ENCODE results near the gene CHAMP1. TPM values are rescaled to one million over a fixed set of nuclear protein-coding genes. Genes with fewer than 3 reads are reported as not detected.

Gene CHAMP1
- 10 to 100 TPM in 3 of 4 donors, 1 to 10 TPM in 1; 9.4 to 15.9 (median 13.1) TPM for total RNA-seq
- polyA plus RNA-seq, result 1 to 10 TPM; 6.5 to 9.6 (median 7.3) TPM

DNA sequence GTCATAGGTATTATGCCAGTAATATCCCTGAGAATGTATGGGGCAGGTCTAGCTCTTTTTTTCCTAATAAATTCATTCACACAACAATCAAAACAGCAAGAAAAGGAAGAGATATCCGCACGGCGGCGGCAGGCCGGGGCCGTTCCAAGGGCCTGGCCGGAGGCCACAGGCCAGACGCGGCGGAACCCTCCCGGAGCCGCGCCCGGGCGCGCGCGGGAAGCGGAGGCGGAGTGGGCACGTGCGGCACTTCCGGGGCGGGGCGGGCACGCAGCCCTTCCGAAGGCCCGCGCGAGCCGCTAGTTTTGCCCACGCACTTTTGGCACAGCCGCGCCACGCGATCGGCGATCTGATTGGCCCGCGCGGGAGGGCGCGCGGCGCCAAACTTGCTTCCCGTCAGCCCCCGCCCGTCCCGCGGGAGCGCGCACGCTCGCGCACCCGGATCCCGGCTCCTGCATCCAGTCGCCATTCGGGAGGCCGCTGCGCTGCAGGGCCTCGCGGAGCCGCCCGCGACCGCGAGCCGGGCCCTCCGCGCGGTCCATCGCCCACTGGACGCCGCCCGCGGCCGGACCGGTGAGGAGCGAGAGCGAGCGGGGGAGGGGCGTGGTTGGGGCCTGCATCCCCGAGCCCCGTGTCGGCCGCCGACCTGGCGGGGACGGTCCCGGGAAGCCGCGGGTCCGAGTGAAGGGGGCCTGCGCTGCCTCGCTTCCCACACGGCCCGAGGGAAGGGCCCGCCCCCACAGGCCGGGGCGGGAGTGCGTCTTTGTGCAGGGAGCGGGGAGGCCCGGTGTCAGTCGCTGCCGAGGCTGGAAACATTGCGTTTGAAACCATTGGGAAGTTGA, at the start of gene CHAMP1:
TSS of gene CHAMP1 (plus strand) at position 430 of the 839 bp plus-strand sequence. CDS start 9,340 bp downstream, outside the sequence.
- Histone ChIP-seq H3K36me3 (no peaks in the 10 kb centered on the region), H3K27ac (peak within 1 kb of the TSS; percentile 94 to 97 (median 96)), H3K4me3 (peak within 1 kb of the TSS; percentile 72 to 89 (median 82)), H3K27me3 (no peaks in the 10 kb centered on the region), H3K9me3 (no peaks in the 10 kb centered on the region), H3K4me1 (peaks cover 0 to 68% (median 54%) of the 10 kb centered on the region in 4 donors)
- 0% methylated on average over 107 of the region's 107 CpGs for WGBS, 2 donors
- peak in 1 of 2 donors; percentile 26 for TF ChIP-seq POLR2A (IDR thresholded peaks at IDR 0.05)
- TF ChIP-seq POLR2AphosphoS5 (IDR thresholded peaks at IDR 0.05), result peak; percentile 52 to 85 (median 71)
- TF ChIP-seq, protein P1, sequence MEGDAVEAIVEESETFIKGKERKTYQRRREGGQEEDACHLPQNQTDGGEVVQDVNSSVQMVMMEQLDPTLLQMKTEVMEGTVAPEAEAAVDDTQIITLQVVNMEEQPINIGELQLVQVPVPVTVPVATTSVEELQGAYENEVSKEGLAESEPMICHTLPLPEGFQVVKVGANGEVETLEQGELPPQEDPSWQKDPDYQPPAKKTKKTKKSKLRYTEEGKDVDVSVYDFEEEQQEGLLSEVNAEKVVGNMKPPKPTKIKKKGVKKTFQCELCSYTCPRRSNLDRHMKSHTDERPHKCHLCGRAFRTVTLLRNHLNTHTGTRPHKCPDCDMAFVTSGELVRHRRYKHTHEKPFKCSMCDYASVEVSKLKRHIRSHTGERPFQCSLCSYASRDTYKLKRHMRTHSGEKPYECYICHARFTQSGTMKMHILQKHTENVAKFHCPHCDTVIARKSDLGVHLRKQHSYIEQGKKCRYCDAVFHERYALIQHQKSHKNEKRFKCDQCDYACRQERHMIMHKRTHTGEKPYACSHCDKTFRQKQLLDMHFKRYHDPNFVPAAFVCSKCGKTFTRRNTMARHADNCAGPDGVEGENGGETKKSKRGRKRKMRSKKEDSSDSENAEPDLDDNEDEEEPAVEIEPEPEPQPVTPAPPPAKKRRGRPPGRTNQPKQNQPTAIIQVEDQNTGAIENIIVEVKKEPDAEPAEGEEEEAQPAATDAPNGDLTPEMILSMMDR (IDR thresholded peaks at IDR 0.05), result no peak
- DNase-seq, result peak; percentile 98
- intact Hi-C loops (cut with DNase I), result loop anchor here (2.0 kb wide), 1 partner anchor 33 kb away; the partner anchor contains the start of gene UPF3A

DNA sequence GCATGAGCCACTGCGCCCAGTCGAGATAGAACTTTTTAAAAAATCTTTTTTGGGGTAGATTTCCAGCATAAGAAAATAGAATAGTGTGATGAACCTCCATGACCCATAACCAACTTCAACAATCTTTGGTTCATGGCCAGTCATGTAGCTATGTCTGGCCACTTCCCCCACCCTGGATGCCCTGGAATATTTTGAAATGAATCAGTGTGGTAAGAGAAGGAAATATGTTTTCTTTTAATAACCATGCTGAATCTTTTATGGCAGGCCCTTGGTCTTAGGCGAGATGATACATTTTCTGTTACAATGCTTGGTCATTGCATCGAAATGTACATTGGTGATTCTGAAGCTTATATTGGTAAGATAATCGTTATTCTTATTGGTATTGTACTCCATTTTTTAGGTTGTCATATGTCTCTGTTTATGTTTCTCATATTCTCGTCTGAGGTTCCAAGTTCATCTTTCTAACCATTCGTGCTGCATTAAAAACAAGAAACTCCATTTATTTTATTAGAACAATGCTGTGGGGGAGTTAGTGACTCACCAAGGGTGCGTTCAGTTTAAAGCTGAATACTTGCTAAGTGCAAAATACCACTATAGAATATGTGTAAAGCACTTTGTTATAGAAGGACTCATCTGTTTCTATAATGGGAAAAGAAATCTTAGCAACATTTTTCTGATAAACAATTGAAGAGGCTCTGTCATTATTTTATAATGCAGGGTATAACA, 49.3 kb upstream of the CHAMP1 start:
- Histone ChIP-seq H3K27me3 (no peaks in the 10 kb centered on the region), H3K27ac (no peak overlapping the region), H3K4me1 (no peaks in the 10 kb centered on the region), H3K36me3 (peaks cover 13 to 100% (median 70%) of the 10 kb centered on the region in 4 donors), H3K9me3 (no peaks in the 10 kb centered on the region), H3K4me3 (no peak overlapping the region)
- intact Hi-C loops (cut with DNase I), result no loop called here
- no peak for DNase-seq
- TF ChIP-seq POLR2A (IDR thresholded peaks at IDR 0.05) (no peak), EP300 (IDR thresholded peaks at IDR 0.05) (no peak), POLR2AphosphoS5 (IDR thresholded peaks at IDR 0.05) (no peak)
- TF ChIP-seq, protein P1 (IDR thresholded peaks at IDR 0.05), result no peak
- 92 to 94% methylated on average over 8 of the region's 8 CpGs for WGBS, 2 donors

GRCh38 chr13:114266241-114266640, 48.1 kb upstream of the CHAMP1 start:
- Histone ChIP-seq H3K9me3 (no peaks in the 10 kb centered on the region), H3K4me1 (no peaks in the 10 kb centered on the region), H3K36me3 (peaks cover 7 to 93% (median 59%) of the 10 kb centered on the region in 4 donors), H3K27me3 (no peaks in the 10 kb centered on the region), H3K4me3 (no peak overlapping the region), H3K27ac (no peak overlapping the region)
- 91 to 95% methylated on average over 5 of the region's 5 CpGs for WGBS, 2 donors
- intact Hi-C loops (cut with DNase I), result no loop called here
- DNase-seq, result no peak
- TF ChIP-seq POLR2A (IDR thresholded peaks at IDR 0.05) (no peak), POLR2AphosphoS5 (IDR thresholded peaks at IDR 0.05) (no peak), EP300 (IDR thresholded peaks at IDR 0.05) (no peak)
- TF ChIP-seq, protein P1 (IDR thresholded peaks at IDR 0.05), result no peak

- H3K4me3 ChIP-seq, result no peak overlapping the region
- 86 to 91% methylated on average over 6 of the region's 6 CpGs for whole genome bisulfite sequencing, 2 donors
- H3K4me1 ChIP-seq, result no peaks in the 10 kb centered on the region
- no peak for DNase-seq
- H3K9me3 ChIP-seq, result no peaks in the 10 kb centered on the region
- H3K36me3 ChIP-seq, result peaks cover 7 to 90% (median 53%) of the 10 kb centered on the region in 4 donors
- intact Hi-C loops (cut with DNase I), result no loop called here
- H3K27ac ChIP-seq, result no peak overlapping the region
- TF ChIP-seq POLR2AphosphoS5 (IDR thresholded peaks at IDR 0.05) (no peak), EP300 (IDR thresholded peaks at IDR 0.05) (no peak)
- TF ChIP-seq, protein P1 (IDR thresholded peaks at IDR 0.05), result no peak
- no peaks in the 10 kb centered on the region for H3K27me3 ChIP-seq
Measured at GRCh38 chr13:114268344-114269280, 45.7 kb upstream of the CHAMP1 start.
